Esophagus muscularis mucosa (tissue), 4 donors: ENCODE data around the gene LRRC4. TPM values are rescaled to one million over a fixed set of nuclear protein-coding genes. Genes with fewer than 3 reads are reported as not detected.

Experiments
- DNase-seq: peaks from one replicate; pipeline ENCODE4 v3.0.0-alpha.2; 2017; ENCODE audit errors: extremely low spot score
- H3K27ac ChIP-seq, 4 donors: fragments of 200-600 bp; sonication (generic); replicated peaks in 1 of 4; 1 replicate in 3 of 4; 2 replicates in 1 of 4; pipeline ENCODE4 v1.5.1; 2016 to 2019; ENCODE audit warnings: mild to moderate bottlenecking in 1 of 4
- H3K27me3 ChIP-seq, 4 donors: fragments of 200-600 bp; sonication (generic); one replicate each; pipeline versions ENCODE4 v1.5.1 to v1.6.0; 2016 to 2019
- H3K36me3 ChIP-seq, 4 donors: fragments of 200-600 bp; sonication (generic); one replicate each; pipeline ENCODE4 v1.5.1; 2016 to 2019
- H3K4me1 ChIP-seq, 4 donors: fragments of 200-600 bp; sonication (generic); one replicate each; pipeline ENCODE4 v1.5.1; 2016 to 2019
- H3K4me3 ChIP-seq, 4 donors: fragments of 200-600 bp; sonication (generic); 1 replicate in 2 of 4; 2 replicates in 2 of 4; pipeline ENCODE4 v1.5.1; 2016 to 2019; ENCODE audit warnings: mild to moderate bottlenecking in 4 of 4, moderate library complexity in 1 of 4
- H3K9me3 ChIP-seq, 4 donors: fragments of 200-600 bp; sonication (generic); 1 replicate in 3 of 4; 2 replicates in 1 of 4; pipeline ENCODE4 v1.5.1; 2016 to 2019
- CTCF ChIP-seq, 3 experiments: fragments of 200-600 bp in 2 of 3; fragments of 450-650 bp in 1 of 3; sonication (generic) in 2 of 3; IDR thresholded peaks; one replicate each; pipeline ENCODE4 v1.5.1; 2017 to 2019; ENCODE audit warnings: antibody characterized with exemption in 3 of 3, mild to moderate bottlenecking in 2 of 3, moderate library complexity in 1 of 3
- EP300 ChIP-seq: sonication (generic); formaldehyde crosslinking; IDR thresholded peaks from one replicate; pipeline ENCODE4 v1.6.1; 2017; ENCODE audit warnings: antibody characterized with exemption
- POLR2A ChIP-seq: fragments of 450-650 bp; IDR thresholded peaks from one replicate; pipeline ENCODE4 v1.6.1; 2017; ENCODE audit warnings: antibody characterized with exemption, moderate library complexity, mild to moderate bottlenecking, low read depth
- POLR2AphosphoS5 ChIP-seq, 2 donors: sonication (generic); formaldehyde crosslinking; IDR thresholded peaks; one replicate each; pipeline ENCODE4 v1.6.1; 2017; ENCODE audit warnings: antibody characterized with exemption in 2 of 2
- WGBS: methylation state at CpG from one replicate; pipeline ENCODE4 v1.1.5; 2018; 5-methylcytosine and 5-hydroxymethylcytosine counted together
- intact Hi-C: fragments of 100-400 bp; cut with DNase I; formaldehyde crosslinking; loops from one replicate; pipeline ENCODE4 v1.15.1; 2023
- total RNA-seq, 4 donors: library from RNA; depleted of rRNA; stranded (reverse); fragments of >200 nt; gene quantifications; one replicate each; pipeline versions ENCODE4 v1.1.0 to v1.2.1, GENCODE V29; 2016

The LRRC4 gene
- total RNA-seq, 4 donors from 2014 or later = under 0.01 to 1.3 (median 0.79) TPM

GRCh38 chr7:128000854-128001265, 30.4 kb downstream of the LRRC4 start:
- intact Hi-C loops = no loop called here
- Histone ChIP-seq H3K4me1 (peaks cover 22 to 36% (median 27%) of the 10 kb centered on the region in 4 donors), H3K36me3 (no peaks in the 10 kb centered on the region), H3K4me3 (peak overlapping the region in 1 of 4 donors; percentile 6), H3K9me3 (no peaks in the 10 kb centered on the region), H3K27ac (no peak overlapping the region), H3K27me3 (no peaks in the 10 kb centered on the region)
- WGBS = 83% methylated on average over 6 of the region's 6 CpGs
- DNase-seq = no peak
- TF ChIP-seq EP300 = no peak
- no peak for TF ChIP-seq CTCF (IDR thresholded peaks at IDR 0.05)
- TF ChIP-seq POLR2AphosphoS5 (IDR thresholded peaks at IDR 0.05) = no peak
- TF ChIP-seq POLR2A = no peak

DNA sequence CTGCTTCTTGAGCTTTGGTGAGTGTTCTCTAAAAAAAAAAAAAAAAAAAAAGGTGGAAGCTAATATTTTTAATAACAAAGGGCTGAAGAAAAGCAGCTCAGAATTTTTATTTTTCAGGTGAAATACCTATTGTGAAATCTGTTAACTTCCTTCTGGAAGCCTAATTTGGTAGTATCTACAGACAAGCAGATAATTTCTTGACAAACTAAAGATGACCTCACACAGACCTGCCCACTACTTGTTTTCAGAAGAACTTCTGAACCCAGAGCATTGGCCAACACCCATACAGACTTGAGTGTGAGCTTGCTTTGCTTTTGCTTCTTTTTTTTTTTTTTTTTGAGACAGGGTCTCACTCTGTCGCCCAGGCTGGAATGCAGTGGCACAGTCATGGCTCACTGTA, 31.2 kb downstream of the LRRC4 start:
- 100% methylated on average over 1 of the region's 1 CpG for WGBS
- Histone ChIP-seq H3K9me3 (no peaks in the 10 kb centered on the region), H3K4me1 (peaks cover 30 to 44% (median 35%) of the 10 kb centered on the region in 4 donors), H3K27me3 (no peaks in the 10 kb centered on the region), H3K36me3 (no peaks in the 10 kb centered on the region), H3K27ac (no peak overlapping the region), H3K4me3 (no peak overlapping the region)
- TF ChIP-seq POLR2AphosphoS5 (IDR thresholded peaks at IDR 0.05) = no peak
- TF ChIP-seq POLR2A = no peak
- intact Hi-C loops = no loop called here
- DNase-seq = no peak

DNA sequence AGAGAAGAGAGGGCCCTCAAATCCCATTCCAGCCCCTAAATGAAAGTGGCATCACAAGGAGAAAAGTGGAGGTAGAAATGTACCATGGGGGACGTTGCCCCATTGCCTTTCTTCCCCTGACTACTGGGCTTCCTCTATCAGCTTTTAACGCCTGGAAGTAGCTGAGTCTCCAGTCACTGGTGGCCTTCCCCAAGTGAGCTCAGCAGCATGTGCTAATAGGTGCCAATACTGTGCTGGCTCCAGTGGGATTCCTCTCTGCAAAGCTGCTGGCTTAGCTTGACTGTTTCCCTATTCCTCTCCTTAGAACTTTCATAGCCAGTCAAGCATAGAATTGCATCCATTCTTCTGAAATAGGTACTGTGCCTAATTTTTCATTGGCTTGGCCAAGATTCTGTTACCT, 32.6 kb downstream of the LRRC4 start:
- TF ChIP-seq POLR2A (no peak), CTCF (IDR thresholded peaks at IDR 0.05) (no peak), POLR2AphosphoS5 (IDR thresholded peaks at IDR 0.05) (no peak), EP300 (no peak)
- H3K4me1 ChIP-seq = peaks cover 35 to 50% (median 41%) of the 10 kb centered on the region in 4 donors
- H3K36me3 ChIP-seq = peaks cover 0 to 3% (median 0%) of the 10 kb centered on the region in 4 donors
- H3K9me3 ChIP-seq = no peaks in the 10 kb centered on the region
- no peak overlapping the region for H3K27ac ChIP-seq
- no peak overlapping the region for H3K4me3 ChIP-seq
- 72% methylated on average over 2 of the region's 2 CpGs for WGBS
- intact Hi-C loops = no loop called here
- no peak for DNase-seq
- H3K27me3 ChIP-seq = no peaks in the 10 kb centered on the region

GRCh38 chr7:127997226-127997922, 33.9 kb downstream of the LRRC4 start:
- Histone ChIP-seq H3K4me3 (no peak overlapping the region), H3K36me3 (peaks cover 0 to 11% (median 0%) of the 10 kb centered on the region in 4 donors), H3K9me3 (no peaks in the 10 kb centered on the region), H3K27me3 (no peaks in the 10 kb centered on the region), H3K4me1 (peaks cover 35 to 50% (median 41%) of the 10 kb centered on the region in 4 donors), H3K27ac (no peak overlapping the region)
- intact Hi-C loops = no loop called here
- WGBS = 97% methylated on average over 4 of the region's 4 CpGs
- no peak for TF ChIP-seq CTCF (IDR thresholded peaks at IDR 0.05)
- no peak for TF ChIP-seq EP300
- no peak for TF ChIP-seq POLR2A
- no peak for TF ChIP-seq POLR2AphosphoS5 (IDR thresholded peaks at IDR 0.05)
- no peak for DNase-seq

DNA sequence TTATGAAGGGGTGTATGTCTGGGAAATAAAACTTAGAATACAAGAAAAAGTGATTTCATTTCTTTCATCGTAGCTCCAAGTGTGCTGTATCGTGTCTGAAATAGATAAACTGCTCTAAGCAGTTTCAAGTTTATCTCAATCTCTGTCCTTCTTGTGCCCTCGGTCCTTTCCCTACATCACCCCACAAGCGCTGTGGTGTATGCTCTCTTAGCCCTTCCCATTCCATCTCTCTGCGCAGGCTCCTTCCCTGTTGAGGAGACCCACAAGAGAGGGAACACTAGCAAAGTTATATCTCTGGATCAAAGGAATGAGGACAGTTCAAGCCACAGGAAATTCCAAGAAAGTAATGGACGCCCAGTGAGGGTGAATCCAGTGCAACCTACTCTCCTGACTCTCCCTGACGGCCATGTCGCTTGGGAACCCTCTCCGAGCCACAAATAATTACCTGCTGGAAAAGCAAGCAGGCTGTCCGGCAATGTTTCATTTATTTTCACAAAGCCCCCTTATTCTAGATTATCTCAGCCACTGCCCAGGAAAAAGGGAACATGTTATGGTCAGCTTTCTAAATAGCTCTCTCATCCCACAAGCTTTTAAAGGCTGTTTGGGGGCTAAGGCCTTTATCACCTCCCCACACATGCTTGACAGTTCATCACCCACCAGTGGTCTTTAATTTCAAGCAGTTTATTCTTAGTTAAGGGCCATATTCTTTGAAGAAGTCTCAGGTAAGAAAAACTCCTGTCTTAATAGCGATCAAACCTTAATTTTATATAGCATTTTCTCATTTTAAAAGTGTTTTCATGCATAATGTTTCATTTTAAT, 34.8 kb downstream of the LRRC4 start:
- peak overlapping the region; percentile 22 to 52 (median 34) for H3K27ac ChIP-seq
- H3K9me3 ChIP-seq = no peaks in the 10 kb centered on the region
- H3K4me3 ChIP-seq = no peak overlapping the region
- peaks cover 35 to 48% (median 41%) of the 10 kb centered on the region in 4 donors for H3K4me1 ChIP-seq
- no peak for TF ChIP-seq POLR2A
- no peak for TF ChIP-seq EP300
- no peak for TF ChIP-seq CTCF (IDR thresholded peaks at IDR 0.05)
- TF ChIP-seq POLR2AphosphoS5 (IDR thresholded peaks at IDR 0.05) = no peak
- 82% methylated on average over 11 of the region's 11 CpGs for WGBS
- peaks cover 0 to 20% (median 6%) of the 10 kb centered on the region in 4 donors for H3K36me3 ChIP-seq
- intact Hi-C loops = no loop called here
- H3K27me3 ChIP-seq = no peaks in the 10 kb centered on the region
- DNase-seq = no peak
